HL-60 (cell line): ENCODE data around the gene KCNMA1.

ENCODE experiments used
- DNase-seq, 2 experiments: peaks; one replicate each; pipeline ENCODE4 v3.0.0-alpha.2; 2010 to 2020; ENCODE audit warnings: low read depth in 1 of 2, low spot score in 1 of 2
- H3K27ac ChIP-seq: fragments of 250-450 bp; sonication (Bioruptor Pico); replicated peaks from 2 replicates; pipeline ENCODE4 v1.5.1; 2020; ENCODE audit warnings: mild to moderate bottlenecking, moderate library complexity
- H3K27me3 ChIP-seq: fragments of 250-450 bp; sonication (Bioruptor Pico); 2 replicates; pipeline ENCODE4 v1.5.1; 2021; ENCODE audit warnings: mild to moderate bottlenecking, moderate library complexity; ENCODE audit not compliant: insufficient read depth, poor library complexity, severe bottlenecking
- H3K4me3 ChIP-seq: replicated peaks from 2 replicates; pipeline ENCODE4 v1.5.1; 2011; ENCODE audit warnings: mild to moderate bottlenecking, control low read depth, low read length; ENCODE audit not compliant: insufficient read depth
- CTCF ChIP-seq: IDR thresholded peaks from one replicate; pipeline ENCODE4 v1.5.1; 2011; ENCODE audit warnings: low read length, control low read depth, inconsistent platforms; ENCODE audit not compliant: insufficient read depth
- GABPA ChIP-seq: IDR thresholded peaks from 2 replicates; pipeline ENCODE4 v1.6.1; 2012; ENCODE audit warnings: low read depth
- POLR2AphosphoS5 ChIP-seq: IDR thresholded peaks from 2 replicates; pipeline ENCODE4 v1.6.1; 2012; ENCODE audit warnings: low read depth
- REST ChIP-seq: IDR thresholded peaks from 2 replicates; pipeline ENCODE4 v1.6.1; 2012; ENCODE audit warnings: low read depth; ENCODE audit not compliant: insufficient replicate concordance
- SPI1 ChIP-seq: IDR thresholded peaks from 2 replicates; pipeline ENCODE4 v1.6.1; 2012; ENCODE audit warnings: low read depth, mild to moderate bottlenecking, borderline replicate concordance

Gene KCNMA1

GRCh38 chr10:77422491-77423338, 214.9 kb downstream of the KCNMA1 start:
- TF ChIP-seq POLR2AphosphoS5 (no peak), CTCF (no peak), GABPA (no peak), SPI1 (no peak), REST (no peak)
- no peak overlapping the region for H3K27ac ChIP-seq
- H3K4me3 ChIP-seq, result no peak overlapping the region
- no peak for DNase-seq
- H3K27me3 ChIP-seq, result no peaks in the 10 kb centered on the region

- TF ChIP-seq CTCF (no peak), POLR2AphosphoS5 (no peak), REST (no peak), GABPA (no peak), SPI1 (no peak)
- H3K27me3 ChIP-seq, result no peaks in the 10 kb centered on the region
- no peak overlapping the region for H3K4me3 ChIP-seq
- no peak overlapping the region for H3K27ac ChIP-seq
- DNase-seq, result no peak
These were observed 216.0 kb downstream of the KCNMA1 start for GRCh38 chr10:77421591-77421990.

GRCh38 chr10:77420947-77421523, 216.6 kb downstream of the KCNMA1 start:
- TF ChIP-seq SPI1 (no peak), POLR2AphosphoS5 (no peak), REST (no peak), CTCF (no peak), GABPA (no peak)
- no peaks in the 10 kb centered on the region for H3K27me3 ChIP-seq
- no peak for DNase-seq
- H3K27ac ChIP-seq, result no peak overlapping the region
- H3K4me3 ChIP-seq, result no peak overlapping the region
